Measurements from ENCODE around the gene TRIM47. TPM values are rescaled to one million over a fixed set of nuclear protein-coding genes. Genes with fewer than 3 reads are reported as not detected.
A peak's percentile ranks its signal among the peaks of the same experiment; 100 is the strongest.

The TRIM47 gene
- total RNA-seq, 1 experiment from 2014 or later = 25.7 TPM

GRCh38 chr17:75896415-75897159 is 18.2 kb upstream of the TRIM47 start, which contains the start of gene TRIM65:
TSS of gene TRIM65 (minus strand) at chr17:75896951. CDS start at chr17:75896937, 14 bp downstream.
- Mint-ChIP-seq H3K27ac (ENCODE audit: low read depth, unreplicated experiment) (peak within 1 kb of the TSS; percentile 70), H3K36me3 (ENCODE audit: insufficient read depth, unreplicated experiment) (peaks cover 43% of the 10 kb centered on the region), H3K4me1 (ENCODE audit: insufficient read depth, unreplicated experiment) (peaks cover 19% of the 10 kb centered on the region), H3K27me3 (ENCODE audit: insufficient read depth, unreplicated experiment) (no peaks in the 10 kb centered on the region), H3K9me3 (ENCODE audit: unreplicated experiment) (no peaks in the 10 kb centered on the region), H3K4me3 (ENCODE audit: unreplicated experiment) (peak within 1 kb of the TSS; percentile 74)
- intact Hi-C loops (cut with micrococcal nuclease) = loop anchor here (1.0 to 2.0 kb wide), 2 partner anchors 42 to 132 kb away; partner anchors contain the start of gene WBP2
- BruUV-seq (replicated peaks) = no TSS peak
- TF ChIP-seq, protein P1, sequence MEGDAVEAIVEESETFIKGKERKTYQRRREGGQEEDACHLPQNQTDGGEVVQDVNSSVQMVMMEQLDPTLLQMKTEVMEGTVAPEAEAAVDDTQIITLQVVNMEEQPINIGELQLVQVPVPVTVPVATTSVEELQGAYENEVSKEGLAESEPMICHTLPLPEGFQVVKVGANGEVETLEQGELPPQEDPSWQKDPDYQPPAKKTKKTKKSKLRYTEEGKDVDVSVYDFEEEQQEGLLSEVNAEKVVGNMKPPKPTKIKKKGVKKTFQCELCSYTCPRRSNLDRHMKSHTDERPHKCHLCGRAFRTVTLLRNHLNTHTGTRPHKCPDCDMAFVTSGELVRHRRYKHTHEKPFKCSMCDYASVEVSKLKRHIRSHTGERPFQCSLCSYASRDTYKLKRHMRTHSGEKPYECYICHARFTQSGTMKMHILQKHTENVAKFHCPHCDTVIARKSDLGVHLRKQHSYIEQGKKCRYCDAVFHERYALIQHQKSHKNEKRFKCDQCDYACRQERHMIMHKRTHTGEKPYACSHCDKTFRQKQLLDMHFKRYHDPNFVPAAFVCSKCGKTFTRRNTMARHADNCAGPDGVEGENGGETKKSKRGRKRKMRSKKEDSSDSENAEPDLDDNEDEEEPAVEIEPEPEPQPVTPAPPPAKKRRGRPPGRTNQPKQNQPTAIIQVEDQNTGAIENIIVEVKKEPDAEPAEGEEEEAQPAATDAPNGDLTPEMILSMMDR (IDR thresholded peaks at IDR 0.05; ENCODE audit: unreplicated experiment) = peak; percentile 14
- ChIA-PET CTCF (interaction anchor here (0.5 to 2.2 kb wide), 14 partner anchors 9 to 222 kb away, joined by 3 to 12 read pairs (median 5); partner anchors contain the start of genes GALK1 and TRIM47), POLR2A (interaction anchor here (0.6 to 5.0 kb wide), 19 partner anchors 9 to 380 kb away, joined by 3 to 80 read pairs (median 5); partner anchors contain the start of genes GALK1, MRPL38, RECQL5 and SAP30BP)
- peak; percentile 71 for DNase-seq (ENCODE audit: unreplicated experiment)

GRCh38 chr17:75895370-75896155 is 17.2 kb upstream of the TRIM47 start:
- Mint-ChIP-seq H3K4me1 (ENCODE audit: insufficient read depth, unreplicated experiment) (peaks cover 19% of the 10 kb centered on the region), H3K27ac (ENCODE audit: low read depth, unreplicated experiment) (peak overlapping the region; percentile 31), H3K9me3 (ENCODE audit: unreplicated experiment) (no peaks in the 10 kb centered on the region), H3K27me3 (ENCODE audit: insufficient read depth, unreplicated experiment) (no peaks in the 10 kb centered on the region), H3K36me3 (ENCODE audit: insufficient read depth, unreplicated experiment) (peaks cover 37% of the 10 kb centered on the region), H3K4me3 (ENCODE audit: unreplicated experiment) (peak overlapping the region; percentile 74)
- DNase-seq (ENCODE audit: unreplicated experiment) = no peak
- TSS peak; percentile 10 for BruUV-seq (replicated peaks)
- POLR2A ChIA-PET = interaction anchor here (1.0 to 5.0 kb wide), 15 partner anchors 9 to 283 kb away, joined by 3 to 80 read pairs (median 6); partner anchors contain the start of genes GALK1, MRPL38, RECQL5 and SAP30BP
- intact Hi-C loops (cut with micrococcal nuclease) = loop anchor here (1.0 to 2.0 kb wide), 2 partner anchors 41 to 131 kb away; partner anchors contain the start of gene WBP2
- CTCF ChIA-PET = interaction anchor here (0.5 to 2.2 kb wide), 12 partner anchors 8 to 133 kb away, joined by 3 to 12 read pairs (median 4); partner anchors contain the start of gene TRIM47
- TF ChIP-seq, protein P1 (IDR thresholded peaks at IDR 0.05; ENCODE audit: unreplicated experiment) = no peak

GRCh38 chr17:75894049-75894733 is 15.8 kb upstream of the TRIM47 start:
- no peak overlapping the region for H3K27ac Mint-ChIP-seq (ENCODE audit: low read depth, unreplicated experiment)
- intact Hi-C loops (cut with micrococcal nuclease) = no loop called here
- H3K4me1 Mint-ChIP-seq (ENCODE audit: insufficient read depth, unreplicated experiment) = peaks cover 19% of the 10 kb centered on the region
- TF ChIP-seq, protein P1 (IDR thresholded peaks at IDR 0.05; ENCODE audit: unreplicated experiment) = no peak
- DNase-seq (ENCODE audit: unreplicated experiment) = no peak
- peaks cover 32% of the 10 kb centered on the region for H3K36me3 Mint-ChIP-seq (ENCODE audit: insufficient read depth, unreplicated experiment)
- ChIA-PET POLR2A (interaction anchor here (0.7 to 5.0 kb wide), 5 partner anchors 10 to 464 kb away, joined by 3 to 80 read pairs (median 4); partner anchors contain the start of genes MRPL38, TRIM47 and WBP2), CTCF (interaction anchor here (0.6 to 0.9 kb wide), 3 partner anchors 48 to 369 kb away, joined by 3 to 4 read pairs (median 3); partner anchors contain the start of genes LLGL2 and SMIM5)
- no peak overlapping the region for H3K4me3 Mint-ChIP-seq (ENCODE audit: unreplicated experiment)
- no peaks in the 10 kb centered on the region for H3K27me3 Mint-ChIP-seq (ENCODE audit: insufficient read depth, unreplicated experiment)
- H3K9me3 Mint-ChIP-seq (ENCODE audit: unreplicated experiment) = no peaks in the 10 kb centered on the region
- BruUV-seq (replicated peaks) = no TSS peak
